ENCODE data around the gene SHROOM2.

The SHROOM2 gene

DNA sequence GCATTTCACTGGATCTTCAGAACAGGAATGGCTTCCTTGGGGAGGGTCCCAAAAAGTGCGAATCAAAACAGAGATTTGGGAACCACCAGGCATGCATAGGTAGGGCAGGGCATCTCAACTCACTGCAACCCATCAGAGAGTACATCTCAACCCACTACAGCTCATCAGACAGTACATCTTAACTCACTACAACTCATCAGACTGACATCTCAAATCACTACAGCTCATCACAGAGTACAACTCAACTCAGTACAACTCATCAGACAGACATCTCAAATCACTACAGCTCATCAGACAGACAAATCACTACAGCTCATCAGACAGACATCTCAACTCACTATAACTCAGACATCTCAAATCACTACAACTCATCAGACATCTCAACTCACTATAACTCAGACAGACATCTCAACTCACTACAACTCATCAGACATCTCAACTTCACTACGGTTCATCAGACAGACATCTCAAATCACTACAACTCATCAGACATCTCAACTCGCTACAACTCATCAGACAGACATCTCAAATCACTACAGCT, 133.5 kb downstream of the SHROOM2 start:
- Histone ChIP-seq H3K27ac (no peak overlapping the region), H3K4me3 (no peak overlapping the region)

GRCh38 chrX:9921407-9921806, 135.2 kb downstream of the SHROOM2 start:
- H3K27ac ChIP-seq, result no peak overlapping the region

GRCh38 chrX:9923357-9923756, 137.1 kb downstream of the SHROOM2 start:
- no peak overlapping the region for H3K27ac ChIP-seq

More at GRCh38 chrX:9921407-9921806, 135.2 kb downstream of the SHROOM2 start:
- no peak overlapping the region for H3K4me3 ChIP-seq

DNA sequence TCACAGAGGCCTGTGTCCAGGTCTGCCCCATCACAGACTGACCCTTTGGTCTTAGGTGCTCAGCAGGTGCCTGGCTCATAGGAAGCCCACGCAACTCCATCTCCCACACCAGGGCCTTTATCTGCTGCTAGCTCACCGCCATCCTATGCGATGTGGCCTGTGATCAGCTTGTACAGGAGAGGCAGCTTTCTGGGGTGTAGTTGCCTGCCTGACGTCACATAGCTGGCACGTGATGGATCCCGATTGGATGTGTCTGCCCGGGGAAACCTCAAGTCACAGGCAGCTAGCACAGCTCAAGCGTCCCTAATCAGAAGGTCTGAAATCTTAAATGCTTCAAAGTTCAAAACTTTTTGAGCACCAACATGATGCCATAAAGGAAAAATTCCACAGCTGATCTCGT, 139.8 kb downstream of the SHROOM2 start:
- H3K27ac ChIP-seq, result no peak overlapping the region

More at GRCh38 chrX:9923357-9923756, 137.1 kb downstream of the SHROOM2 start:
- H3K4me3 ChIP-seq, result no peak overlapping the region

DNA sequence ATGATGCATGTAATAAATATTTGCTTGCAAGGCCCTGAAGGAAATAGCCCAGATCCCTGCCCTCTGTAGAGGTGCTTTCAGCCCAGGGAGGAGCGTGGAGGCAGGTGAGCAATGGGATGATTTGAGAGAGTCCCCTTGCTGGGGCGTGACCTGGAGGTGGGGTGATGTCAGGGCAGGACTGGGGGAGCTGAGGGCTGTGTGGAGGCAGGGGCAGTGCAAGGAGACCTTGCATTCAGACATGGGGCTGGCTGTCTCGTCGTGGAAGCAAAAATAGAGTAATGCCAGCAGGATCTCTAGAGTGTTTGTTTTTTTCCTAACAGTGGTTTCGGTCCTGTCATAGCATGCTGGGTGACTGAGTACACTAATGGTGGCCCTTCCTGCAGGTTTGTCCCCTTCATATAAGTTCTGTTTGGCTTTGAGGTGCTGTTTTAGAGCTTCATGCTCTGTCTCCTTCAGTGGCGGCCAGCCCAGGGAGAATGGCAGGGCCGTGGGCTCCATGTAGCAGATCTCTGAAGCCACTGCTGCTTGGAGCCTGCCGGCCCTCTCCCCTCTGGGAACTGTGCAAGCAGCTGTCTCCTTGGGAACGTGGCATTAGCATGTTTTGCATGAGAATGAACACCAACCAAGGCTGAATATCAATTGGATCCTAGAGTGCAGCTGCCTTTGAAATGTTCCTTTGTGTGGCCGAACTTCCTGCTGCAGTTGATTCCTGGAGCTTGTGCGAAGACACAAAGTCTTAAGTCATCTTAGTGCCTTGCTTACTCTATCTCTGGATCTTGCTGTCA, 141.7 kb downstream of the SHROOM2 start:
- Histone ChIP-seq H3K4me3 (no peak overlapping the region), H3K27ac (no peak overlapping the region)

More for the DNA sequence above, 139.8 kb downstream of the SHROOM2 start:
- no peak overlapping the region for H3K4me3 ChIP-seq

- Histone ChIP-seq H3K4me3 (no peak overlapping the region), H3K27ac (no peak overlapping the region)
Measured at GRCh38 chrX:9935436-9935835, 149.2 kb downstream of the SHROOM2 start.

- H3K4me3 ChIP-seq, result no peak overlapping the region
- H3K27ac ChIP-seq, result no peak overlapping the region
Measured at GRCh38 chrX:9937761-9938160, 151.5 kb downstream of the SHROOM2 start.

GRCh38 chrX:9938516-9938915, 152.3 kb downstream of the SHROOM2 start:
- Histone ChIP-seq H3K4me3 (no peak overlapping the region), H3K27ac (no peak overlapping the region)

DNA sequence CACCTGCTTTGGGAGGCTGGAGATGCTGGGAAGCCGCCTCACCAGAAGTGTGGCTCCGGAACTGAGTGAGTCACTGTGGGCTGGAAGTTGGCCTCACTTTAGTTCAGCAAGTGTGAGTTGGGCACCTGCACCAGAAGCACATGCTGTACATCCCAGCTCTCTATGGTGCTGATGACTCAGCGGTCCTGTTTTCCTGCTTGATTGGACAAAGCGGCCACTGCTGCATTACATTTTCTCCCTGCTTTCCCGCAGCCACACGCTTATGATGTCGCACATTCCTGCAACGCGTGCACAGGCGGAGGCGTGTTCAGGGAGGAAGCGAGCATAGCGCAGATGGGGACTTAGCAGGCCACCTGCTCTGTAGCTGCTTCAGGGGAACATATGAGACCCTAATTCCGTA, 154.2 kb downstream of the SHROOM2 start:
- Histone ChIP-seq H3K27ac (no peak overlapping the region), H3K4me3 (no peak overlapping the region)

- Histone ChIP-seq H3K4me3 (no peak overlapping the region), H3K27ac (no peak overlapping the region)
Measured at GRCh38 chrX:9942086-9942485, 155.9 kb downstream of the SHROOM2 start.

GRCh38 chrX:9943420-9943819, 157.2 kb downstream of the SHROOM2 start:
- Histone ChIP-seq H3K4me3 (no peak overlapping the region), H3K27ac (no peak overlapping the region)

DNA sequence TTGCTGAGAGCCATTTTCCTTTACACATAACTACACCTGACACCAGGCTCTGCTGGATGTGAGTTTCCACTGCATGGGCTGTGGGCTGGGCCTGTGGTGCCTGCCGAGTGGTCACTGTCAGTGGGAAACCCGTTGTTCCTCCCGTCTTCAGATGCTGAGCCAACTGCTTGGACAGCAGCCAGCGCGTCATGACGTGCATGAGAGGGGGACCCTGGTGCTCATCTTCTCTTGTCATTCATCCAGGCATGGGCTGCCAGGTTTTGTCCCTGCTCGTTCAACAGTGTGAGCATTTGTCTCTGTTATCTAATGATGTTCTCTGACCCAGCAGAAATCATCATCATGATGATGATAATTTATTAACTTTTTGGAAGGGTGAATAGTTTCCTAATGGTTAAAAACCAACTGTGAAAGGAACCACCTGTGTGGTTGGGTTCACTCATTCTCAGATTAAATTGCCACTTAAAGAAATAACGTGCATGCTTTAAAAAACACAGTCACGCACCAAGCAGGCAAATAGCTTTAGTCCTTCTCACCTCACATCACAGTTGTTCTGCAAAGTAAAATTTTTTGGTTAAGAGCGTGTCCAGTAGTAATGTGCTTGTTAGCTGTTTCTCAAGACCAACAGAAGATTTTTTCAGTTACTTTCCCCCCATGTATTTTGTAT, 161.0 kb downstream of the SHROOM2 start:
- no peak overlapping the region for H3K27ac ChIP-seq
- H3K4me3 ChIP-seq, result no peak overlapping the region

DNA sequence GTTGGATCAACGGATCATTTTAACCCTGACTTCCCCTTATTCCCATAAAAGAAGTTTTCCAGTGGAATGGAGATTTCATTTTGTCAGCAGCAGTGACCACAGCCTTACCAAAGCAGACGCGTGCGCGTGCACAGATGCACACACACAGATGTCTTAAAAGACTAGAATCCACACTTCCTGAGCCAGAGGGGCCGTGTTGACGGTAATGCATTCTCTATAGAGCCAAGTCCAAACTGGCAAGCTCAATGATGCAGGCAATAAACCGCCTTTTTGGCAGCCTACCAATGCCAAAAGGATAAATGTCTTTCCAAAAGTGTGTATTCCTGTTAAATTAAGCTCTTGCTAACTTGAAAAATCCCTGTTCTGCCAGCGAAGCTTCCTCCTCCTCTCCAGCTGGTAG, 162.2 kb downstream of the SHROOM2 start:
- Histone ChIP-seq H3K27ac (no peak overlapping the region), H3K4me3 (no peak overlapping the region)

GRCh38 chrX:9952300-9952699, 166.1 kb downstream of the SHROOM2 start:
- Histone ChIP-seq H3K4me3 (no peak overlapping the region), H3K27ac (no peak overlapping the region)

GRCh38 chrX:9953396-9953795, 167.2 kb downstream of the SHROOM2 start:
- no peak overlapping the region for H3K27ac ChIP-seq
- no peak overlapping the region for H3K4me3 ChIP-seq

DNA sequence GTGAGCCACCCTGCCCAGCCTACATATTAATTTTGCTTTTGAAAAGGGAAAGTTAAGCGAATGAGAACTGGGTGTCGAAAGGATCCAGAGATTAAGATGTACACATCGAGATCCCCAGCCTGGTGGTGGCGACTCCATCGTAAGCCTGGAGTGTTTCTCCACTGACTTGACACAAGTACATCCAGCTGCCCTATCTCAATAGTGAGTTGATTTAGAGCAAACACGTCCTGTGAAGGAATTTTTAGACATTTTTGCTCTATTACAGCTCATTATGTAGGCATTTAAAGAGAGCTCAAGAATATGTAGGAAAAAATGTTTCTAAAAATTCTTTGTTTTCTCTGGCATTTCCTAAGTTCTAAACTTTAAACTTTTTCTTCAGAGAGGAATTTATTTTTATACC, 169.3 kb downstream of the SHROOM2 start:
- H3K27ac ChIP-seq, result no peak overlapping the region
- H3K4me3 ChIP-seq, result no peak overlapping the region

DNA sequence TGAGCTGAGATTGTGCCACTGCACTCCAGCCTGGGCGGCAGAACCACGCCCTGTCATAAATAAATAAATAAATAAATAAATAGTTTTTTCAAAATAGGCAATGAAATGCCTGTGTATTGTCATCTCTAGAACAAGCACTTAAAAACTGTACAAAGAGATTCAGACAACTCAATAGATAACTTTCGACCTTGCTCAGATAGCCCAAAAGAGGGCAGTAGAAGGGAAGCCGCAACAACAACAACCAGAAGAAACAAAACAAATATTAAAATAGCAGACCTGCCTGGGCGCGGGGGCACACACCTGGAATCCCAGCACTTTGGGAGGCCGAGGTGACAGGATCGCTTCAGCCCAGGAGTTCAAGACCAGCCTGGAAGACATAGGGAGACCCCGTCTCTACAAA, 171.5 kb downstream of the SHROOM2 start:
- no peak overlapping the region for H3K4me3 ChIP-seq
- no peak overlapping the region for H3K27ac ChIP-seq

GRCh38 chrX:9958183-9958582, 172.0 kb downstream of the SHROOM2 start:
- Histone ChIP-seq H3K4me3 (no peak overlapping the region), H3K27ac (no peak overlapping the region)

DNA sequence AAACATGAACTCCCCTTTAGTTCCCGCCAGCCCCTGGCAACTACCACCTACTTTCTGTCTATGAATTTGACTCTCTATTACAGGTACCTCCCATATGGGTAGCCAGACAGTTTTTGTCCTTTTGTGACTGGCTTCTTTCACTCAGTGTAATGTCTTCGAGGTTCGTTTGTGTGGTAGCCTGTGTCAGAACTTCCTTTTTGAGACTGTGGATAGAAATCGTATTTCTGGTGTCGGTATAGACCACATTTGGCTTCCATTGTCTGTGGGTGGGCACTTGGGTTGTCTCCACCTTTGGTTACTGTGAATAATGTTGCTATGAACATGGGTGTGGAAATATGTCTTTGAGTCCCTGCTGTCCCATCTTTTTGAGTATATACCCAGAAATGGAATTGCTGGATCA, 175.5 kb downstream of the SHROOM2 start:
- no peak overlapping the region for H3K4me3 ChIP-seq
- no peak overlapping the region for H3K27ac ChIP-seq

DNA sequence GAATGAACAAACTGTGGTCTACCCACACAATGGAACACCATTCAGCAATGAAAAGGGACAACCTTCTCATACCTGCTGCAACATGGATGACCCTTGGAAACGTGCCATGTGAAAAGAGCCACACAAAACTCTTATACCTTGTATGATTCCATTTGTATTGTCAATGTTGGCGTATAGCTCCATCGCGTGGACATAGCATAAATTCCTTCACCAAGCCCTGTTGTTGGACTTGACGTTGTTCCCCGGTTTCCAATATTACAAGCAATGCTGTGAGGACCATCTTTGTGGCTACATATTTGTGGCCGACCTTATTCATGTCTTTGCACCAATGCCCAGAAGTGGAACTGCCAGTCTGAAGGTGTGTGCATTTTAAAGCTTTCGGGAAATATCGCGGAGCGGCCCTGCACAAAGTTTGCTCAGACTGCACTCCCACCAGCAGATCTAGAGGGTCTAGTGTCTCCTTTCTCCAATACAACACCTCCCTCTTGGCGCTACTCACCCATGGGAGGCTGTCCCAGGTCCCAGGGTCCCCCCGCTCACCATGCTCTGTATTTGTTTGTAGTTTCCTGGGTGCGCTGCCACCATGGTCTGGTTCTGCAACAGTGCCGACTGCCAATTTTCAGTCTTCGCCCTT, 180.7 kb downstream of the SHROOM2 start, which contains the start of gene CLDN34:
CLDN34 (plus strand) TSS at position 584 of the 634 bp plus-strand sequence; CDS start at position 584, 0 bp downstream.
- Histone ChIP-seq H3K27ac (no peak within 1 kb of the TSS), H3K4me3 (no peak within 1 kb of the TSS)

- Histone ChIP-seq H3K27ac (no peak overlapping the region), H3K4me3 (no peak overlapping the region)
Measured at GRCh38 chrX:9977635-9978034, 191.4 kb downstream of the SHROOM2 start.

Measured in skin epidermis (tissue), 12 donors.